NAMALWA (cell line): Measurements from ENCODE around the gene MYOM3.

Source experiments
- DNase-seq: peaks from one replicate; pipeline ENCODE4 v3.0.0-alpha.2; 2015; ENCODE audit warnings: low spot score

Gene MYOM3

GRCh38 chr1:24114753-24115152 lies 2.8 kb upstream of the MYOM3 start:
- no peak for DNase-seq

- DNase-seq, result no peak
Observed at GRCh38 chr1:24113641-24114033, 1.7 kb upstream of the MYOM3 start.

DNA sequence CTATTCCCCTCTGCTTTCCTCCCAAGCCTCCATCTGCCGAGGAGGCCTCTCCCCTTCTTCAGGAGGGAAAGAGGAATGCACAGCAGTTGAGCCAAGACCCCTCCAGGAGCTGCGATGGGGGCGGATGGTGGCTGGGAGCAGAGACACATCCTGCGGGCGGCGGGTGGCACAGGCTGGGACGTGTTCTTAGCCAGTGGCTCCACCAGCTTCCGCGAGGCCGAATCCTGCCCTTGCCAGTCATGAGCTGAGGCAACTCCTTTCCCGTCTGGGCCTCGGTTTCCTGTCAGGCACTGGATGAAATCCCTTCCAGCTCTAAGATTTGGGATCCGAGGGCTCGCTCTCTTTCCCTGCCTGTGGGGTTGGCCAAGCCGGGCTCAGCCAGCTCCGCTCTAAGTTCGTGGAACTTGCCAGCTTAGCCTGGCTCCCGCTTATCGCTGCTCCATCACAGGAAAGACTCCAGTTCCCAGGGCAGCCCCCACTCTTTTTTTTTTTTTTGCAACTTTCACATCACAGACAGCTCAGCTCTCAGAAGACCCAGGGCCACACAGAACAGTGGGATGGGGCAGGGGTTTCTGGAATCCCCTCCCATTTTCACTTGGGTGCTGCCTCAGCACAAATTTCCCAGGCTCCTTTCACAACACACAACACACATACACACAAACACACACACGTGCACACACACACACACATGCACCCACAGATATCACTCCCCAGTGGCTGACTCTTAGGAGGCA lies 506 bp downstream of the MYOM3 start:
- no peak for DNase-seq

DNA sequence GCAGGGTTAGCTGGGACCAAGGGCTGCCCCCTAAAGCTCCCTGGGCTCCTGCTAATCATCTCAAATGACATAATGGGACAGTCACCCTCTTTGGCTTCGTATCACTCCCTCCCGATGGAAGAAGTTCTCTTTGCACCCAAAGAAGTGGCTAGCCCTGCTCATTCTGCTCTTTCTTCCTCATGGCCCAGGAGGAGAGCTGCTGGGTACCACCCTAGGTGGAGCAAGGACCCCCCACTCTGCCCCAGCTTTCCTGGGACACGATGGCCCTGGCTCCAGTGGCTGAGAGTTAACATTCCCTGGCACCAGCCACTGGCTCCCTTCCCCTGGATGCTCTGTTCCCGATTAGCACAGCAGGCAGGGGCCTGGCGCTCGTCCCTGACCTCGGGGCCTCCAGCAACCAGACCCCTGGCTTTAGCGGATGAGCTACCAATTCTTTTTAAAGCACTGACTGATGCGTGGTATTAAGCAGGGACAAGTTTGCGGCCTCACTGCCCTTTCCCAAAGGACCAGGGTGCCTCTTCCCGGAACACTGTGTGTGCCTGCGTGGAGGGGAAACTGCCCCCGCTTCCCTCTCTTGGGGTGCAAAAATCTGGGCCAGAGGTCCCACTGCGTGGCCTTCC lies 1.2 kb downstream of the MYOM3 start:
- DNase-seq, result no peak

- no peak for DNase-seq
Observed at GRCh38 chr1:24109686-24110475, 2.1 kb downstream of the MYOM3 start.

GRCh38 chr1:24109166-24109483 lies 2.8 kb downstream of the MYOM3 start:
- DNase-seq, result no peak

GRCh38 chr1:24108334-24109165 lies 3.4 kb downstream of the MYOM3 start:
- DNase-seq, result no peak

- DNase-seq, result no peak
Observed at GRCh38 chr1:24107462-24108138, 4.3 kb downstream of the MYOM3 start.

GRCh38 chr1:24105368-24106160 lies 6.4 kb downstream of the MYOM3 start:
- no peak for DNase-seq

DNA sequence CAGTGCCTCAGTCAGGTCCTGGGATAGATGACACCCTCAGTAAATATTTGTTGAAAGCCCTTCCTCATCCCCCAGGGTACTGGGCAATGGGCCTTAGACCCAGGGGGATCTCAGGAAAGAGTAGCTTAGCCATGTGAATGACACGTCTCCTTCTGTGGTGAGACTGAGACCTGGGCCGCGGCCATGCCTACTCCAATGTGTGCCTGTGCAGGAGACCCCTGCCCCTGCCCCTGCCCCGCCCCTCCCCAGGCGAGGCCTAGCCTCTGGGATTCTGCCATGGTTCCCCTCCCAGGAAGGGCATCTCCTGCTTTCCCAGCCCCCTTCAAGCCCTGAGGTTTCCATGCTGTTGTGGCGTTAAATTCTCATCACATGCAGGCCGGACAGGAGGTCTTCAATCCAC lies 7.1 kb downstream of the MYOM3 start:
- DNase-seq, result no peak

DNA sequence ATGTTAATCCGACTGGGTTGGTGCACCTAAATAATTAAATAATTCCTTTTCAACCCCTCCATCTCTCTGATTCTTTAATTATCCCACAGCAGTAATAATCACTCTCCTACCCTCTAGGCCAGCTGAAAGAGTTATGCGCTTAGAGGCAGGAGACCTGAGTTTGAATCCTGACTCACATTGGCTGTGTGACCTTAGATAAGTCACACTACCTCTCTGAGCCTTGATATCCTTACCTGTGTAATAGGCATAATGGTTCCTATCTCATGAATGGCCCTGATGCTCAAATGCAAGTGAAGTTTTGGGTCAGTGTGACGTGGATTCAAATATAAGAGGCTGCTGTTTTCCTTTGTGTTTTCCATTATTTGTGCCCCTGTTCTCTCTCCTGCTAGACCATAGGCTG lies 8.1 kb downstream of the MYOM3 start:
- DNase-seq, result no peak

DNA sequence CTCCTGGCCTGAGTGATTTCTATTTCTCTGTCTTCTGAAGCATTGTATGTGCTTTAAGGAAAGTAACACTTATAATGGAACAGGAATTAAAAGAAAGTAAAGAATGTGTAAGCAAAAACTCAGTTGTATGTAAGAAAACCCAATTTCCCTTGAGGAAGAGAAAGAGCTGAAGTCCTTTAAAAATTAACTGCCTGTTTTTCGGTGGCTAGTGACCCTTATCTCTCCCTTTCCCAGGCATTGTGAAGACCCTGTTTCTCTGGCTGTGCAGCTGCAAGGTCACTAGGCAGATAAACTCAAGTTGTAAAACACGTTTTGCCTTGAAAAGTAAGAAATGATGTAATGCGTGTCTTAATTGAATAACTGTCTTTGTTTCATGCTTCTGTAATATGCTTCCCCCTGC lies 8.5 kb downstream of the MYOM3 start:
- no peak for DNase-seq

GRCh38 chr1:24102961-24103360 lies 9.0 kb downstream of the MYOM3 start:
- DNase-seq, result no peak

GRCh38 chr1:24101796-24102586 lies 9.9 kb downstream of the MYOM3 start:
- DNase-seq, result no peak

- DNase-seq, result no peak
Observed at GRCh38 chr1:24100945-24101737, 10.8 kb downstream of the MYOM3 start.

- no peak for DNase-seq
Observed at GRCh38 chr1:24098943-24099638, 12.8 kb downstream of the MYOM3 start.

DNA sequence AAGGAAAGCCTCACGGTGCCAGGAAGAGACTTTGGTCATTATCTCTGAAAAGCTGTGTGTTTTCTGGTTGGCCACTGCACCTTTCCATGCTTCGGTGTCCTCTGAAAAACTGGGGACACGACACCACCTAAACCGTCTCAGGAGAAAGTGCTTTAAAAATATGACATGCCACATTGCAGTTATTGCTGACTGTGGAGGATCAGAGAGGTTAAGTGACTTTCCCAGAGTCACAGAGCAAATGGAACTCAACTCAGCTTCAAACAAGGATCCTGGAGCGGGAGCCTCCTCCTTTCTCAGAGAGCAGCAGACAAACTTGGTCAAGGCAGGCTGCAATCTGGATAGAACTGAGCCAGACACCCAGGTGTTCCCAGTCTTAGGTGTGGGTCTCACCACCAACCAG lies 13.8 kb downstream of the MYOM3 start:
- no peak for DNase-seq

GRCh38 chr1:24097663-24098062 lies 14.3 kb downstream of the MYOM3 start:
- no peak for DNase-seq

DNA sequence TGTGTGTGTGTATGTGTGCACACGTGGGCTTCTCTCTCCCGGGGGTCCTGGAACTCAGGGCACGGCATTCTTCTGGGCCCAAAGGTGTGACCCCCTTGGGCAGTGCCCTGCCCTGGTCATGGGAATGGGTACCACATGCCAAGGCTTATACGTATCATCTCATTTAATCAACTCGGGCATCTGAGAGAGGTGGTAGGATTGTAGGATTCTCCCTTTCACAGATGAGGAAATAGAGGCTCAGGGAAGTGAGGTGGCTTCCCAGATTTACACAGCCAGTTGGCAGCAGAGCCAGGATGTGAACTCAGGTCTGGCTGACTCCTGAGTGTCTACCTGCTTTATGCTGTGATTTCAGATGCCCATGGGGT lies 15.2 kb downstream of the MYOM3 start:
- DNase-seq, result no peak
